ENCODE measurements around the gene GINS2.

The GINS2 gene

DNA sequence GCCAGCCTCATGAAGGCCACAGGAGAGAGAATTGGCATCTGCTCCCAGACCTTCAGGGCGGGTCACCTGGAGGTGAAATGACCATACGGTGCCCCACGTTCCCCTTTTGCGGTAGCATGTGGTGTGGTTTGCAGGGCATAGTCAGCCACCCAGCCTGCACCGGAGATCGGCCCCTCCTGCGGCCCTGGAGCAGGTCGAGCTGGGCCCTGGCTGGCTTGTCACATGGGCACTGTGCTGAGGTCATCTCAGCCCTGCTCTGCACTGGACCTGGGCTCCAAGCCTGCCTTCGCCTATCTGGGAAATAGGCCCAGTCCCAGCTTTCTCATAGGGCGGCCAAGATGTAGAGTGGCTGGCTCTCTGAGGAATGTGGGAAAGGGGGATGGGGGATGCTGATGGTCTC is 59.4 kb downstream of the GINS2 start:
- Histone ChIP-seq H3K9me3 (ENCODE audit: insufficient read depth, low read depth, low read length) (peaks cover 6% of the 10 kb centered on the region; the same call in 1 of the 2 replicates), H3K36me3 (ENCODE audit: insufficient read depth, low read length) (peaks cover 85% of the 10 kb centered on the region; the same call in 1 of the 2 replicates), H3K4me2 (ENCODE audit: low read depth, low read length, poor library complexity, severe bottlenecking) (no peak overlapping the region), H3K79me2 (ENCODE audit: insufficient read depth, low read length) (peaks cover 100% of the 10 kb centered on the region), H4K20me1 (ENCODE audit: insufficient read depth, low read length, poor library complexity, severe bottlenecking) (peaks cover 100% of the 10 kb centered on the region), H3K9me2 (replicated peaks; ENCODE audit: low read depth, low read length) (no peaks in the 10 kb centered on the region), H3K9ac (ENCODE audit: low read depth, low read length, poor library complexity, severe bottlenecking) (no peak overlapping the region), H3F3A (ENCODE audit: low read depth) (no peaks in the 10 kb centered on the region), H2AFZ (ENCODE audit: low read length) (no peak overlapping the region), H3K4me1 (ENCODE audit: insufficient read depth, low read length, poor library complexity, severe bottlenecking) (no peaks in the 10 kb centered on the region), H3K27me3 (ENCODE audit: insufficient read depth, low read length, poor library complexity, severe bottlenecking) (no peaks in the 10 kb centered on the region), H3K4me3 (ENCODE audit: low read length, poor library complexity, severe bottlenecking) (no peak overlapping the region)
- TF ChIP-seq, protein P1, sequence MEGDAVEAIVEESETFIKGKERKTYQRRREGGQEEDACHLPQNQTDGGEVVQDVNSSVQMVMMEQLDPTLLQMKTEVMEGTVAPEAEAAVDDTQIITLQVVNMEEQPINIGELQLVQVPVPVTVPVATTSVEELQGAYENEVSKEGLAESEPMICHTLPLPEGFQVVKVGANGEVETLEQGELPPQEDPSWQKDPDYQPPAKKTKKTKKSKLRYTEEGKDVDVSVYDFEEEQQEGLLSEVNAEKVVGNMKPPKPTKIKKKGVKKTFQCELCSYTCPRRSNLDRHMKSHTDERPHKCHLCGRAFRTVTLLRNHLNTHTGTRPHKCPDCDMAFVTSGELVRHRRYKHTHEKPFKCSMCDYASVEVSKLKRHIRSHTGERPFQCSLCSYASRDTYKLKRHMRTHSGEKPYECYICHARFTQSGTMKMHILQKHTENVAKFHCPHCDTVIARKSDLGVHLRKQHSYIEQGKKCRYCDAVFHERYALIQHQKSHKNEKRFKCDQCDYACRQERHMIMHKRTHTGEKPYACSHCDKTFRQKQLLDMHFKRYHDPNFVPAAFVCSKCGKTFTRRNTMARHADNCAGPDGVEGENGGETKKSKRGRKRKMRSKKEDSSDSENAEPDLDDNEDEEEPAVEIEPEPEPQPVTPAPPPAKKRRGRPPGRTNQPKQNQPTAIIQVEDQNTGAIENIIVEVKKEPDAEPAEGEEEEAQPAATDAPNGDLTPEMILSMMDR (conservative IDR thresholded peaks at IDR 0.05; ENCODE audit: low read length), result no peak
- TF ChIP-seq EZH2phosphoT487 (IDR thresholded peaks at IDR 0.05; ENCODE audit: borderline replicate concordance), result no peak

DNA sequence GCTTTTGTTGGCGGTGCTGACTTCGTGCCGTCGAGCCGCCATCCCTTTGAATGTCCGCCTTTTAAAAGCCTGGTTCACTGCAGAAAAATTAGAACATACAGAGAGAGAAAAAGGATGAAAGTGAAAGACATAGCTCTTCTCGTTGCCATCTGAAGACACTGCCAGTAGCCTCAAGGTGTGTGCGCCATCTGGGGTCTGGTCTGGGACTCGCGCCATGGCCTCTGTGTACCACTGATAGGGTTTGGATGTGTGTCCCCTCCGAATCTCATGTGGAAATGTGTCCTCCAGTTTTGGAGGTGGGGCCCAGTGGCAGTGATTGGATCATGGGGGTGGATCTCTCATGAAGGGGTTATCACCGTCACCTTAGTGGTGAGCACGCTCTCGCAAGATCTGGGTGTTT is 60.1 kb downstream of the GINS2 start:
- no peak overlapping the region for H3K4me2 ChIP-seq (ENCODE audit: low read depth, low read length, poor library complexity, severe bottlenecking)
- peaks cover 100% of the 10 kb centered on the region for H3K79me2 ChIP-seq (ENCODE audit: insufficient read depth, low read length)
- no peak for TF ChIP-seq EZH2phosphoT487 (IDR thresholded peaks at IDR 0.05; ENCODE audit: borderline replicate concordance)
- TF ChIP-seq, protein P1 (conservative IDR thresholded peaks at IDR 0.05; ENCODE audit: low read length), result peak; percentile 21; the same call in 1 of the 2 replicates
- no peaks in the 10 kb centered on the region for H3F3A ChIP-seq (ENCODE audit: low read depth)
- no peaks in the 10 kb centered on the region for H3K9me2 ChIP-seq (replicated peaks; ENCODE audit: low read depth, low read length)
- no peak overlapping the region for H2AFZ ChIP-seq (ENCODE audit: low read length)
- H3K4me3 ChIP-seq (ENCODE audit: low read length, poor library complexity, severe bottlenecking), result no peak overlapping the region
- H3K9me3 ChIP-seq (ENCODE audit: insufficient read depth, low read depth, low read length), result peaks cover 6% of the 10 kb centered on the region; the same call in 1 of the 2 replicates
- no peaks in the 10 kb centered on the region for H3K27me3 ChIP-seq (ENCODE audit: insufficient read depth, low read length, poor library complexity, severe bottlenecking)
- no peak overlapping the region for H3K9ac ChIP-seq (ENCODE audit: low read depth, low read length, poor library complexity, severe bottlenecking)
- H3K36me3 ChIP-seq (ENCODE audit: insufficient read depth, low read length), result peaks cover 83% of the 10 kb centered on the region; the same call in 1 of the 2 replicates
- H3K4me1 ChIP-seq (ENCODE audit: insufficient read depth, low read length, poor library complexity, severe bottlenecking), result no peaks in the 10 kb centered on the region
- peaks cover 100% of the 10 kb centered on the region for H4K20me1 ChIP-seq (ENCODE audit: insufficient read depth, low read length, poor library complexity, severe bottlenecking)

DNA sequence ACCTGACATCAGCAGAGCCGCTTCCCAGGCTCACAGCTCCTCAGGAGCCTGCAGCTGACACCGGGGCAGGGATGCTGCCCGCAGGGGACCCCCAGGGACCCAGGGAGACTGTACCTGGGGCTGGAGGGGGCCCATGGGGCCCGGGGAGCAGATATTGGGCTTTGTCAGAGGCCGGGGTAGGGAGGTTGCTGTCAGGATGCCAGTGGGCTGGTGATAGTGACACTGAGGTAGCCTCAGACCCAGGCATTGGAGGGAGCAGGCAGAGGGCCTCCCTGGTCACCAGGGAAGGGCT is 60.5 kb downstream of the GINS2 start:
- H3K4me1 ChIP-seq (ENCODE audit: insufficient read depth, low read length, poor library complexity, severe bottlenecking), result no peaks in the 10 kb centered on the region
- no peak overlapping the region for H3K4me2 ChIP-seq (ENCODE audit: low read depth, low read length, poor library complexity, severe bottlenecking)
- H3K27me3 ChIP-seq (ENCODE audit: insufficient read depth, low read length, poor library complexity, severe bottlenecking), result no peaks in the 10 kb centered on the region
- H3K9me2 ChIP-seq (replicated peaks; ENCODE audit: low read depth, low read length), result no peaks in the 10 kb centered on the region
- peaks cover 100% of the 10 kb centered on the region for H3K79me2 ChIP-seq (ENCODE audit: insufficient read depth, low read length)
- peaks cover 6% of the 10 kb centered on the region; the same call in 1 of the 2 replicates for H3K9me3 ChIP-seq (ENCODE audit: insufficient read depth, low read depth, low read length)
- H3K4me3 ChIP-seq (ENCODE audit: low read length, poor library complexity, severe bottlenecking), result no peak overlapping the region
- no peak for TF ChIP-seq EZH2phosphoT487 (IDR thresholded peaks at IDR 0.05; ENCODE audit: borderline replicate concordance)
- TF ChIP-seq, protein P1 (conservative IDR thresholded peaks at IDR 0.05; ENCODE audit: low read length), result no peak
- no peak overlapping the region for H3K9ac ChIP-seq (ENCODE audit: low read depth, low read length, poor library complexity, severe bottlenecking)
- H3K36me3 ChIP-seq (ENCODE audit: insufficient read depth, low read length), result peaks cover 82% of the 10 kb centered on the region; the same call in 1 of the 2 replicates
- H3F3A ChIP-seq (ENCODE audit: low read depth), result no peaks in the 10 kb centered on the region
- H2AFZ ChIP-seq (ENCODE audit: low read length), result no peak overlapping the region
- peaks cover 100% of the 10 kb centered on the region for H4K20me1 ChIP-seq (ENCODE audit: insufficient read depth, low read length, poor library complexity, severe bottlenecking)
